Activated CD4-positive, alpha-beta T cell treated with anti-CD3 and anti-CD28 coated beads for 24 hours (primary cell): ENCODE data around the gene ATOH8.

Experiments used
- DNase-seq, 2 donors: peaks; one replicate each; pipeline ENCODE4 v3.0.0-alpha.2; 2020; ENCODE audit warnings: low read depth in 2 of 2

Gene ATOH8

DNA sequence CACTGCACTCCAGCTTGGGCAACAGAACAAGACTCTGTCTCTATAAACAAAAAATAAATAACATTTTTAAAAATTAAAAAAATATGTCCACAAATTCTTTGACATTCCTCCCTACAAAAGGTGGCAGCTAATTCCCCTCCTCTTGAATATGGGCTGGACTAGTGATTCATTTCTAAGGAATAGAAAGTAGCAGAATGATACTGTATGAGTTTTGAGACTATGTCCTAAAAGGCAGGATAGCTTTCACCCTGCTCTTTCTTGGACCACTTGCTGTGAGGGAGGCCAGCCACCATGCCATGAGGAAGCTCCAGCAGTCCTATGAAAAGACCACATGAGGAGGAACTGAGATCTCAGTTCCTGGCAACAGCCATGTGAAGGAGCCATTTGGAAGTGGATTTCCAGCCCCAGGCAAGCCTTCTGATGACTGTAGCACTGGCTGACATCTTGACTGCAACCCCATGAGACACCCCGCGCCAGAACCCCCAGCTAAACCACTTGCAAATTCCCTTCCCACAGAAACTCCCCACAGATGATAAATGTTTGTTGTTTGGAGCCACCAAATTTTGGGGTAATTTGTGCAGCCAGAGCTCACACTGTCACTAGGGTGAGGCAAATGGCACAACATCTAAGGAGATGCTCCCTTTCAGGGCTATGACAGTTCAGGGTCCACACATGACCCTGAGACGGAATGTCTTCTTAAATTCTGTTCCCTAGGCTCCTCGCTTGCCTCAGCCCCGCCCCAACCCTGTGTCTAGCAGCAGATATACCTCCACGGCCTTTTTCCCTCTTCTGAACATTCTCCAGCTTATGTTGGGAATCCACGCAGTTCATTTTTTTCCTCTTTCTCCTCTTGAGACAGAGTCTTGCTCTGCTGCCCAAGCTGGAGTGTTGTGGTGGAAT is 17.1 kb upstream of the ATOH8 start:
- DNase-seq, result no peak

DNA sequence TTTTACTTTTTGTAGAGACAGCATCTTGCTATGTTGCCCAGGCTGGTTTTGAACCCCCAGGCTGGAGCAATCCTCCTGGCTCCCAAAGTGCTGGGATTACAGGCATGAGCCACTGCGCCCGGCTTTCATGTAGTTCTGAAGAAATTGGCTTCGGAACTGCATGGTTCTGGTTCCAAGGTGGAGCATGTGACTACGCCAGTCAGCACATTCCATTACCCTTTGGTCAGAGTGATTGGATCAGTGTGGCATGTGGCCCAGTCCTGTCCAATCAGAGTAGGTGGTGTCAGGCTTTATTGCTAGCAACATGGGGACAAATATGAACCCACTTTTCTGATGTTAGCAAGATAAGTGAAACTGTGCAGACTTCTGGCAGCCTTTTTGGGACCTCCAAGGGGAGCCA is 16.3 kb upstream of the ATOH8 start:
- no peak for DNase-seq

- no peak for DNase-seq
Observed at GRCh38 chr2:85737961-85738360, 15.8 kb upstream of the ATOH8 start.

- no peak for DNase-seq
Observed at GRCh38 chr2:85740193-85740592, 13.6 kb upstream of the ATOH8 start.

- DNase-seq, result no peak
Observed at GRCh38 chr2:85741211-85741832, 12.5 kb upstream of the ATOH8 start.

DNA sequence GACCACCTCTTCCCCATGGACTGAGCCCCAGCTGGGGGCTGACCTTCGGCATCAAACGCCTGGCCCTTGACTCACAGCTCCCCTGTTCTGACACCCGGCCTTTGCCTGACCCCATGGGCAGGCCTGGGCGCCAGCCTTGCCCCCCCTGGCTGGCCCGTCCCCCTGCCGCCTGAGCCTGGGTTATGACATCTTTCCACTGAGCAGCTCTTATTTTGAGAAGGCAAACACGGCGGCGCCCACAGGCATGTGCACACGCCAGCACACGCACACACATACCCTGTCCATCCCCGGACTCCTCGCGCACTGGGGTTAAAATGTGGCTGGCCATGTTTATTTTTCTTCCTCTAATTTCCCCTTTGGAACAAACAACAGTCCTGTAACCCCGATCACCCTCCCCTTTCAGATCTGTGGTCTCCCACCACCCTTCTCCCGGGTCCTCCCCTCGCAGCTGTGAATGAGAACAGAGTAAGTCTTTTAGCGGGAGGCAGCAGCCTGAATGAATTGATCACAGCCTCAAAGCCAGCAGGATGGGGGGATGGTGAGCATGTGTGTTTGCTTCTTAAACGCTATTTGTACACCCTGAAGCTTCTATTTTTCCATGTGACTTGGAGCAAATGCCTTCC is 11.8 kb upstream of the ATOH8 start:
- DNase-seq, result no peak

- no peak for DNase-seq
Observed at GRCh38 chr2:85743304-85743978, 10.3 kb upstream of the ATOH8 start.

- DNase-seq, result no peak
Observed at GRCh38 chr2:85744055-85744454, 9.7 kb upstream of the ATOH8 start.

GRCh38 chr2:85744741-85745601 is 8.8 kb upstream of the ATOH8 start:
- DNase-seq, result no peak

DNA sequence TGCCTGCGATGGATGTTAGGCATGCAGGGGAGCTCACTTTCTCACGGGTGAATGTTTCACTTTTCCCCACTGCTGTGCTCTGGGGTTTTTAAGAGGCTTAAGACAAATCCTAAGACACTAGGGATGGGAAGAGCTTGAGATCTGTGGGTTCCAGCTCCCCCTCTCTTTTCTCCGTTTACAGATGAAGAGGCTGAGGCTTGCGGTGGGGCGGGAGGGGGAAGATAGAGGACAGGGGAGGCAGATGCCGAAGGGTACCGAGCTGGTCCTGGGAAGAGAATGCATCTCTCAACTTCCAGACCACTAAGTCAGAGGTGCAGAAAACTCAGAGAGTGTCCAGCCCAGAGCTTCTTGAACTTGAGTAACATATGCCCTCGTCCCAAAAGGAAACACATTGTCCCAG is 8.2 kb upstream of the ATOH8 start:
- DNase-seq, result no peak

DNA sequence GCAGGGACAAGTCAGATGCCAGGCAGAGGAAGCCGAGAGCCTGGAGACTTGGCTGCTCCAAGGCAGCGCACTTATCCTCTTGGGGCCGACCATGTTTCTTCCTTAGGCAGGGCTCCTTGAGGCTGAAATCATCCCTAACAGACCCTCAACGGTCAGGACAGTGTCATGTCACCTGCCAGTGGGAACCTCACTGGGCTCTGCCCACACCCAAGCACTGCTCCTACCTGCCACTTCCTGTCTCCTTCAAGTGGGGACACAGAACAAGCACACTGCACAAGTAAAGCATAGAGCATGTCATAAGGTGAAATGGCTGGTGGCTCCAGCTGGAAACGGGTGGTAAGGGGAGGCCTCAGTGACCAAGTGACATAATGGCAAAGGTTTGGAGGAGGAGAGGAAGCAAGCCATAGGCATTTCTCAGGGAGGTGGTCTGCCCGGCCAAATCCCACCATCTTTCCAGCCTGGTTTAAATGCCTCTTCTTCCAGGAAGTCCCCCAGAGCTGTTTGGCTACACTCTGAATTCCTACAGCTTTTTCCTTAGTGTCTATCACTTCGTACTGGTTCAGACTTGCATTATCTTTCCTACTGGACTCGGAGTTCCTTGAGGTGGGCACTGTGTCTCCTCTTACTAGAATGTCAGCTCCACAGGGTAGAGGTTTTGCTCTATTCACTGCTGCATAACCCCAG is 7.3 kb upstream of the ATOH8 start:
- no peak for DNase-seq

- DNase-seq, result no peak
Observed at GRCh38 chr2:85747441-85747840, 6.3 kb upstream of the ATOH8 start.

DNA sequence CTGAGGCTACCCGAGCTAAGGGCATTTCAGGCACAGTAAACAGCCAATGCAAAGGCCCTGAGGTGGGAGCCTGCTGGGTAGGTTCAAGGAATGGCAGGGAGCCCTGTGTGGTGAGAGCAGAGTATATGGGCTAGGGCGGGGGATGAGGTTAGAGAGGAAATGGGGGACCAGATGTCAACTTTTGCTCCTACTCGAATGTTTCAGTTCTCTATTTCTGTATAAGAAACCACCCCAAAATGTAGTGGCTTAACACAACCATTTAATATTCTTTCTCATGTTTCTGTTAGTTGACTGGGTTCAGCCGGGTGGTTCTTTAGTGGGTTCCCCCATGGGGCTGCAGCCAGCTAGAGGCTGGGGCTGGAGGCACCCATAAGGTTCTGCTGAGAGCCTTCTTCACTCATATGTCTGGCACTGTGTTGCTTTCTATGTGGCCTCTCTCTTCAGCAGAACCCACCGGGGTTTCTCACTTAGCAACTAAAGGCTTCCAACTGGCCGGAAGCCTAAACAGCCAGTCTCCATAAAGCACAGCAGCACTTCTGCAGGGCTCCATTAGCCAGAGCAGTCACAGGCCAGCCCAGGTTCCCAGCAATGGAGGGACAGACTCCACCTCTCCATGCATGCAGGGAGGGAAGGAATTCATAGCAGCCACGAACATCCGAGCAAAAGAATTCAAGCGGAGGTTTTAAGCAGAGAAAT is 5.6 kb upstream of the ATOH8 start:
- DNase-seq, result no peak

DNA sequence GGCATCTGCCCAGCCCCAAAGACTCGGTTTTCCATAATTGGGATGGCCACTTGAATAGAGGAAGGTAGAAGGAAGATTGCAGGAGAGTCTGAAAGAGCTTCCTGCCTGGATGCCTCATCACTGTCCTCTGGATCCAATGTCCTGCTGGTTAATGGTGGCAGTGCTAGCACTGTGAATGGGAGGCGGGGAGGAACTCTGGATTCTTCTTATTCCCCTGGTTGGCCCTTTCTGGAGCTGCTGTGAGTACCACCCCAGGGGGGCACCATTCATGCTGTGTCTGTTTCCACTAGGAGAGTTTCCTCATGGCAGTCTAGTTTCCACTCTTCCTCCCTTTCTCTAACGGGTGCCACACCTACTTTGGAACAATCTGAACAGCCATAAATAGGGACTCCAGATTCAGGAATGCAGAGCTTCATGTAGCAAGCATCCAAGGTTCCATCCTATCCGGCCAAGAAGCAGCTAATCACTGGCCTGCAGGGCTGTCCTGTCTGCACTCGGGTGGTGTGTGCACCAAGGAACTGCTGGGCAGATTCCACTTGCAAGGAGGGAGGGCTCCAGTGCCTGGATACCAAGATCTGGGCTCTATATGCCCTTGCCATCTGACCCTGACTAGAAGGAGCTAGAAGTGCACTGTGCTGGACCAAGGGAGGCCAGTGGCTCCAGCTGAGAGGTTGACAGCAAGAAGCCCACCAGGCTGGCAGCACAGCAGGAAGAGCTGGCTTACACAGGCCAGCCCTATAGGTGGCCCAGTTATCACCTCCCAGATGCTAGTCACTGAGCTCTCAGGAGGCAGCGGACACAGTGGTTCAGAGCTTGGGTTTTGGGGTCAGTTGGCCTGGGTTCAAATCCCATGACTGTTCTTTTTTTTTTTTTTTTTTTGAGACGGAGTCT is 4.6 kb upstream of the ATOH8 start:
- DNase-seq, result no peak

- DNase-seq, result peak; percentile 27 to 48
Observed at GRCh38 chr2:85750587-85751575, 2.9 kb upstream of the ATOH8 start.

GRCh38 chr2:85751627-85752026 is 2.2 kb upstream of the ATOH8 start:
- no peak for DNase-seq

GRCh38 chr2:85753035-85753524 is 711 bp upstream of the ATOH8 start:
- no peak for DNase-seq
